GM10248 (cell line): Measurements from ENCODE around the gene CD86.

Source experiments
- CTCF ChIA-PET: fragments of 300-600 bp; sonication (Branson Sonifier 250); formaldehyde crosslinking; extraction: SDS; loops from one replicate; lab custom pipeline; 2021; ENCODE audit warnings: antibody characterized with exemption; lab: Yijun Ruan, JAX
- POLR2A ChIA-PET: fragments of 350-650 bp; sonication (Branson Sonifier 250); formaldehyde crosslinking; extraction: SDS; loops from one replicate; lab custom pipeline; 2020; ENCODE audit warnings: antibody characterized with exemption; lab: Yijun Ruan, JAX
- DNase-seq: peaks from one replicate; pipeline ENCODE4 v3.0.0; 2012; ENCODE audit errors: extremely low spot score
- TF ChIP-seq, protein P1 (sequence below): IDR thresholded peaks from 2 replicates; pipeline ENCODE4 v1.5.1; 2012; ENCODE audit warnings: mild to moderate bottlenecking, low read depth; ENCODE audit errors: extremely low read depth, missing control alignments, control extremely low read depth

The CD86 gene

DNA sequence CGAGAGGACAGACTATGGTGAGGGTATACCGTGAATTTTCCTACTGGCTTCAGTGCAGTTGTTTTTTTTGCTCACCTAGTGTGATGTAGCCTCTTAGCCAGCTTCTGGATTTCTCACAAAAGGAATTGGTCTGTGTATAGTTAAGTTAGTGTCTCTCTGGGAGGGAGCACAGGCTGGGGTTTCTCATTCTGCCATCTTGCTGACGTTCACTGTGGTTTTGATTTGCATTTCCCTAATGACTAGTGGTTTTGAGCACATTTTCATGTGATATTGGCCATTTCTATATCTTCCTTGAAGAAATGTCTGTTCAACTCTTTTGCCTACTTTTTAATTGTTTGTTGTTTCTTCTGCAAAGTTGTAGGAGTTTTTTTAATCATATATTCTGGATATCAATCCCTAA lies 2.2 kb upstream of the CD86 start:
- ChIA-PET CTCF (no interaction called here), POLR2A (no interaction called here)
- TF ChIP-seq, protein P1, sequence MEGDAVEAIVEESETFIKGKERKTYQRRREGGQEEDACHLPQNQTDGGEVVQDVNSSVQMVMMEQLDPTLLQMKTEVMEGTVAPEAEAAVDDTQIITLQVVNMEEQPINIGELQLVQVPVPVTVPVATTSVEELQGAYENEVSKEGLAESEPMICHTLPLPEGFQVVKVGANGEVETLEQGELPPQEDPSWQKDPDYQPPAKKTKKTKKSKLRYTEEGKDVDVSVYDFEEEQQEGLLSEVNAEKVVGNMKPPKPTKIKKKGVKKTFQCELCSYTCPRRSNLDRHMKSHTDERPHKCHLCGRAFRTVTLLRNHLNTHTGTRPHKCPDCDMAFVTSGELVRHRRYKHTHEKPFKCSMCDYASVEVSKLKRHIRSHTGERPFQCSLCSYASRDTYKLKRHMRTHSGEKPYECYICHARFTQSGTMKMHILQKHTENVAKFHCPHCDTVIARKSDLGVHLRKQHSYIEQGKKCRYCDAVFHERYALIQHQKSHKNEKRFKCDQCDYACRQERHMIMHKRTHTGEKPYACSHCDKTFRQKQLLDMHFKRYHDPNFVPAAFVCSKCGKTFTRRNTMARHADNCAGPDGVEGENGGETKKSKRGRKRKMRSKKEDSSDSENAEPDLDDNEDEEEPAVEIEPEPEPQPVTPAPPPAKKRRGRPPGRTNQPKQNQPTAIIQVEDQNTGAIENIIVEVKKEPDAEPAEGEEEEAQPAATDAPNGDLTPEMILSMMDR, result no peak
- DNase-seq, result no peak

DNA sequence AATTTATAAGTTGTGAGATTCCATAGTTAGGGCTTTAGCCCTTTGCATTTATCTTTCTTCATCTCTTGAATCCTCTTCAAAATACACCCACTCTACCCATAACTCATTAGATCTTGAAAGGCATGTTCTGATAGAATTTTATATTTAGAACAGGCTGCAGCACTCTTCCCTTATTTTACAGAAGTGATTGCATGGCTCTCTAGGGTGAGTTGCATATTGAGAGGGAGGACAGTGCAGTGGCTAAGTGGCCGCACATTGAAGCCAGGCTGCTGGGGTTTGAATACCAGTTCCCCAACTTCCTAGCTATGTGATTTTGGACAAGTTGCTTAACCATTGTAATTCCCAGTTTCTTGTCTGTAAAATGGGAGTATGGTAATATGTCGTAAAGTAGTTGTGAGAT lies 2.5 kb downstream of the CD86 start:
- ChIA-PET POLR2A (interaction anchor here (1.5 kb wide), 1 partner anchor 17 kb away, joined by 3 read pairs; no protein-coding TSS in a partner anchor), CTCF (interaction anchor here (1.2 to 1.6 kb wide), 3 partner anchors 20 to 62 kb away, joined by 3 to 5 read pairs (median 3); no protein-coding TSS in a partner anchor)
- TF ChIP-seq, protein P1, result no peak
- no peak for DNase-seq

DNA sequence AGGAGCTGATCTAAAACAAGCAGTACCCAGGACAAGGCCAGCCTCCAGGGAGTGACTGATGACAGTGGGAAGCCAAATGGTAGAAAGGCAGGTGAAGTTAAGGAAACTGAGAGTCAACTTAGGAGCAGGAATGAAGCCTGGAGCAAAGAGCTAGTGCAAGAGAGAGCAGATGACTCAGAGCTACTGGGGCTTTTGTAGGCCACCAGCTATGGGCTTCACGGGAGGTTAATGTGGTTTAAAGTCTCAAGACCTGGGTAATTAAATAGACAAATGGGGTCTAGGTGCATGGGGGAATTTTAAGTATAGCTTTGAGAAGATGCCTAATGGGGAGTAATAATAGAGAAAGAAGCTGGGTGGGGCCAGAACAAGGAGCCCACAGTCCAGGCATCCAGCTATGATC lies 3.1 kb downstream of the CD86 start:
- TF ChIP-seq, protein P1, result no peak

GRCh38 chr3:122060040-122060698 lies 5.0 kb downstream of the CD86 start:
- no peak for DNase-seq
- POLR2A ChIA-PET, result no interaction called here
- TF ChIP-seq, protein P1, result no peak
- CTCF ChIA-PET, result no interaction called here

More for the DNA sequence above, 3.1 kb downstream of the CD86 start:
- ChIA-PET POLR2A (interaction anchor here (0.6 to 1.5 kb wide), 3 partner anchors 16 to 571 kb away, joined by 3 to 5 read pairs (median 3); no protein-coding TSS in a partner anchor), CTCF (interaction anchor here (0.7 to 1.6 kb wide), 6 partner anchors 10 to 62 kb away, joined by 3 to 5 read pairs (median 3); no protein-coding TSS in a partner anchor)
- no peak for DNase-seq

DNA sequence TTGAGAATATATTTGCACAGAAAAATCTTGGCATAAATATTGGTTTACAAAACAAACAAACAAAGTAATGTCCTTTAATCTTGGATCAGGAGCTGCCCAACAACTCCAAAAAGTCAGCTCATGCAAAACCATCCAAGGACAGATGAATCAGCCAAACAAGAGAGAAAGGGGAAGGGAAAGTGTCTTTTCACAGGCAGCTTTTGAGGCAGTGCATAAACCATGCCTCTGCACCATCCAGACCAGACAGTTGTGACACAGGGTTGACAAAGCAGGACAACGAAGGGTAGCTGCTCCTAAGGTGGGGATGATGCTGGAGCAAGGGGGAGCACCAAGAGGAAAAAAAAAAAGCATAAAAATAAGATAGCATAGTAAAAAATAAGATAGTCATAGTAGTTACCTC lies 8.7 kb downstream of the CD86 start:
- POLR2A ChIA-PET, result no interaction called here
- DNase-seq, result no peak
- CTCF ChIA-PET, result interaction anchor here (1.1 to 6.1 kb wide), 9 partner anchors 9 to 236 kb away, joined by 3 to 45 read pairs (median 6); partner anchors contain the start of gene CD86
- TF ChIP-seq, protein P1, result no peak

GRCh38 chr3:122064326-122064725 lies 9.2 kb downstream of the CD86 start:
- TF ChIP-seq, protein P1, result no peak
- CTCF ChIA-PET, result interaction anchor here (1.1 to 6.1 kb wide), 13 partner anchors 9 to 236 kb away, joined by 3 to 45 read pairs (median 6); partner anchors contain the start of gene CD86

More at GRCh38 chr3:122064326-122064725, 9.2 kb downstream of the CD86 start:
- POLR2A ChIA-PET, result no interaction called here
- DNase-seq, result no peak
